ENCODE data around the gene F7.

F7 gene

DNA sequence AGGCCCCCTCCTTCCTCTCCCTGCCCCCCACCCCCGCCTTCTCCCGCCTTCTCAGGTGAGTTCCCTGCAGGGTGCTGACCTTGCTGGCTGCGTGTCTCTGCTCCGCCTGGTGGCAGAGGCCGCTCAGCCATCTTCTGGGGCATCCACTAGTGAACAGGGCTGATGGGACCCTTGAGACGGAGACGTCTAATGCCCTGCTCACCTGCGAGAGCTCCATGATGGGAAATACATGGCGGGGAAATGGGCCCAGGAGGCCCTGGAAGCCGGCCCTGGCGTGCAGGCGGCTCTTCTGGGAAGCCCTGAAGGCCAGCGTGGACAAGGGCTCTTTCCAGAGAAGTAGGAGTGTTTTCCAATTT, 15.2 kb upstream of the F7 start:
- peaks cover 55% of the 10 kb centered on the region for H3K36me3 ChIP-seq
- TF ChIP-seq, protein P1, sequence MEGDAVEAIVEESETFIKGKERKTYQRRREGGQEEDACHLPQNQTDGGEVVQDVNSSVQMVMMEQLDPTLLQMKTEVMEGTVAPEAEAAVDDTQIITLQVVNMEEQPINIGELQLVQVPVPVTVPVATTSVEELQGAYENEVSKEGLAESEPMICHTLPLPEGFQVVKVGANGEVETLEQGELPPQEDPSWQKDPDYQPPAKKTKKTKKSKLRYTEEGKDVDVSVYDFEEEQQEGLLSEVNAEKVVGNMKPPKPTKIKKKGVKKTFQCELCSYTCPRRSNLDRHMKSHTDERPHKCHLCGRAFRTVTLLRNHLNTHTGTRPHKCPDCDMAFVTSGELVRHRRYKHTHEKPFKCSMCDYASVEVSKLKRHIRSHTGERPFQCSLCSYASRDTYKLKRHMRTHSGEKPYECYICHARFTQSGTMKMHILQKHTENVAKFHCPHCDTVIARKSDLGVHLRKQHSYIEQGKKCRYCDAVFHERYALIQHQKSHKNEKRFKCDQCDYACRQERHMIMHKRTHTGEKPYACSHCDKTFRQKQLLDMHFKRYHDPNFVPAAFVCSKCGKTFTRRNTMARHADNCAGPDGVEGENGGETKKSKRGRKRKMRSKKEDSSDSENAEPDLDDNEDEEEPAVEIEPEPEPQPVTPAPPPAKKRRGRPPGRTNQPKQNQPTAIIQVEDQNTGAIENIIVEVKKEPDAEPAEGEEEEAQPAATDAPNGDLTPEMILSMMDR (IDR thresholded peaks at IDR 0.05; ENCODE audit: low read depth, low read length): no peak
- DNase-seq: no peak
- no peak overlapping the region for H3K27ac ChIP-seq
- no peak overlapping the region for H3K4me3 ChIP-seq (ENCODE audit: low read depth, low read length)
- H3K27me3 ChIP-seq (ENCODE audit: insufficient read depth, low read depth, severe bottlenecking): no peaks in the 10 kb centered on the region
- H3K9me3 ChIP-seq (ENCODE audit: severe bottlenecking): no peaks in the 10 kb centered on the region

DNA sequence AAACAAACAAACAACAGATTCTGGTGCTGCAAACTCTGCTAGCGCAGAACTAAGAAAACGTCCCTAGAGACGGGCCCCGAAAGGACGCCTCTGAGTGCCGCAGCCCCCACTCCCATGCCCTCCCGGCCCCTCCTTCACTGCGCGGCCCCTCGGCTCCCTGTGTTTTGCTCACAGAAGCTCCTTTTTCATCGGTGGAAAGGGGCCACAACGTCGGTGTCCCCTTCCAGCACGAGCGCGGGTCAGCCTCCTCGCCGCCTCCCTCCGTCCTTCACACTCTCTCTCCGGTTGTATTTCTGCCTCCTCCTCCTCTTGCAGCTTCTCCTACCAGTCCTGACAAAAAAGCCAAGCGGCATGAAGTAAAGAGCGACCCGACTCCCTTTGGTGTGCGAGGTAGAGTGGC, 14.8 kb upstream of the F7 start:
- H3K27ac ChIP-seq: no peak overlapping the region
- H3K36me3 ChIP-seq: peaks cover 55% of the 10 kb centered on the region
- H3K4me3 ChIP-seq (ENCODE audit: low read depth, low read length): no peak overlapping the region
- no peak for DNase-seq
- no peaks in the 10 kb centered on the region for H3K27me3 ChIP-seq (ENCODE audit: insufficient read depth, low read depth, severe bottlenecking)
- H3K9me3 ChIP-seq (ENCODE audit: severe bottlenecking): no peaks in the 10 kb centered on the region
- TF ChIP-seq, protein P1 (IDR thresholded peaks at IDR 0.05; ENCODE audit: low read depth, low read length): no peak

DNA sequence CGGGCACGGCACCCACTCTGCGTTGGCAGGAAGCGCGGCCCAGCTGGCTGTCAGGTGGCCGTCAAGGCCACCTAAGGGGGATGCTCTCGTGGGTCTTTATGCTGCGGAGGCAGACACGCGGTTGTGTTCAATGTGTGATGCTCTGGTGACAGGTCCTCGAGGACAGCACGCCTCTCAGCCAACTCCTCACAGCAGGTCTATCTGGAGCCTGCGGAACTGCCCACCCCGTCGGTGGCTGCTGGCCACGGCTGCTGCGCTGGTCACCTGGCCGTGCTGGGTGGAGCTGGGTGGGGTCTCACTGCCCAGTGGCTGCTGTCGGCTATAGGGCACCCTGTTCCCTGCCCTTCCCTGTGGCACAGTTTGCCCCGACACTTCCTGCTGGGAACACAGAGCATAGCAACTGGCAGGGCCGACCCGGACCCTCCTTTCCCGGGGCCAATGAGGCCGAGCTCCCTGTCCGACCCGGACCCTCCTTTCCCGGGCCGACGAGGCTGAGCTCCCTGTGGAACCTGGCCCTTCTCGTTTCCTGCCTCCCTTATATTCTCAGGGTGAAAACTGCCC, 14.3 kb upstream of the F7 start:
- Histone ChIP-seq H3K4me3 (ENCODE audit: low read depth, low read length) (no peak overlapping the region), H3K27ac (no peak overlapping the region), H3K36me3 (peaks cover 51% of the 10 kb centered on the region), H3K27me3 (ENCODE audit: insufficient read depth, low read depth, severe bottlenecking) (no peaks in the 10 kb centered on the region), H3K9me3 (ENCODE audit: severe bottlenecking) (no peaks in the 10 kb centered on the region)
- TF ChIP-seq, protein P1 (IDR thresholded peaks at IDR 0.05; ENCODE audit: low read depth, low read length): no peak
- DNase-seq: no peak

DNA sequence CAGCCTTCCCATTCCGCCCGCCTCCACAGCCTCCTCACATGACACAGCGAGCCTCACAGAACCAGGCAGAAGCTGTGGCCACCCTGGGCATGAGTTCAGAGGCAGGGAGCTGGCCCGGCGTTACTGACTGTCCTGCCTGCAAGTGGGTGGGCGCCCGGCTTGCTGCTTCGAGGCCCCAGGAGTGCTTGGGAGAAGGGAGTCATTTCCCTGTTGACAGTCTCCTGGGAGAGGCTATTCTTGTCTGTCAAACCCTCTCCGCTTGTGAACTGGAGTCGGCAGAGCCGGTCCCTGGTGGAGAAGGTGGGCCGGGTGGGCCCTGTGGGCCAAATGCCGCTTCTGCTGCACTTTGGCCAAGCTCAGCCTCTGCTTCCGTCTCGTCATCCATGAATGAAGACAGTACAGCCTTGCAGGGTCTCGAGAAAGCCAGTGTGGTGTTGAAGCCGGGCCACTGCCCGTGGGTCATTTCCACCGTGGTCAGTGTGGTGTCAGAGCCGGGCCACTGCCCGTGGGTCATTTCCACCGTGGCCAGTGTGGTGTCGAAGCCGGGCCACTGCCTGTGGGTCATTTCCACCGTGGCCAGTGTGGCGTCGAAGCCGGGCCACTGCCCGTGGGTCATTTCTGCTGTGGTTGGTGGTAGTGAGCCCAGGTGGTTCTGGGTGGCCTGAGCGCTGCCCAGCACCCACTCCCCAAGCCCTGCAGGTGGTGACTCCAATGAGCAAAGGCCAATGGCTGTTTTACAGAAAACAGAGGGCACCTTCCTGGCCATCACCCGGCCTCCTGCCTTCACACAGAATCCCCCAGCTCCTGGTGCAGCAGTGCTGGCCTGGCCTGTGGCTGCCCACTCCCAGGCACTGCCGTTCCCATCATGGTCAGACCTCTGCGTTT, 13.5 kb upstream of the F7 start:
- no peak overlapping the region for H3K27ac ChIP-seq
- TF ChIP-seq, protein P1 (IDR thresholded peaks at IDR 0.05; ENCODE audit: low read depth, low read length): no peak
- no peak overlapping the region for H3K4me3 ChIP-seq (ENCODE audit: low read depth, low read length)
- no peaks in the 10 kb centered on the region for H3K9me3 ChIP-seq (ENCODE audit: severe bottlenecking)
- H3K27me3 ChIP-seq (ENCODE audit: insufficient read depth, low read depth, severe bottlenecking): no peaks in the 10 kb centered on the region
- H3K36me3 ChIP-seq: peaks cover 44% of the 10 kb centered on the region
- DNase-seq: no peak

DNA sequence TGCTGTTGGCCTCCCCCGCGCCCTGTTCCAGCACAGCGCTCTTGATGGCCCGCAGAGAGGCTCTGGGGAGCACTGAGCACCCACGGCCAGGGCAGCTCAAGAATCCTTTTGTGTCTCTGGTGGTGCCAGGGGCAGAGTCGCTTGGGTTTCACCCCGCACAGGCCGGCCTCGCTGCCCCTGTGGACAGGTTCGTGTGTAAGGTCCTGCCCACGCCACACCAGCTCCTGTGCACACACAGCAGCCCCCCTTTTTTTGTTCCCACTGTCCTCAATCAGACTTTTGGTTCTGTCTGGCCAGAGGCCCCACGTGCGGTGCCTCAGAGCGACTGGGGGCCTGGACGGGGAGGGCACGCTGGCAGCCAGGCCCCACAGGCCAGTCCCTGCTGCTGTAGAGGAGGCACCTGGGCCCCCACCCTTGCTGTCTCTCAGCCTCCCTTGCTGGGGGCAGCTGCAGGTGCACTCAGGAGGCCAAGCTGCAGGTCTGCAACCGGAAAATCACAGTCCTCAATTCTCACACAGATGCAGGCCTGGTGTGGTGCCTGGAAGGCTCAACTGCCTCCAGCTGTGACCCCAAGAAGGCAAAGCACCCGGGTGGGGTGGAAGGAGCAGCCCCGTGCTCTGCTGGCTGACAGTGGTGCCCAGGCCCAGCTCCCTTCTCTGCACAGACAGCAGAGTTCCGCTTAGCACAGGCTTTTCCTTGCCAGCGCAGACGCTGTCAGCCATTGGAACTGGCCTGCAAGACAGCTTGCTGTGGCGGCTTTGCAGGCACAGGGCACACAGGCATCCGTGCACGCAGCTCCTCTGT, 12.6 kb upstream of the F7 start:
- Histone ChIP-seq H3K36me3 (peaks cover 40% of the 10 kb centered on the region), H3K4me3 (ENCODE audit: low read depth, low read length) (no peak overlapping the region), H3K27ac (no peak overlapping the region), H3K9me3 (ENCODE audit: severe bottlenecking) (no peaks in the 10 kb centered on the region), H3K27me3 (ENCODE audit: insufficient read depth, low read depth, severe bottlenecking) (no peaks in the 10 kb centered on the region)
- TF ChIP-seq, protein P1 (IDR thresholded peaks at IDR 0.05; ENCODE audit: low read depth, low read length): no peak
- DNase-seq: no peak

Measured in WERI-Rb-1 (cell line).